BJ (cell line): Measurements from ENCODE around the gene TST. TPM values are rescaled to one million over a fixed set of nuclear protein-coding genes. Genes with fewer than 3 reads are reported as not detected.

Source experiments
- CTCF ChIA-PET: fragments of 350-600 bp; formaldehyde crosslinking; extraction: SDS; loops from one replicate; lab custom pipeline; 2021; ENCODE audit warnings: antibody characterized with exemption, inconsistent platforms; lab: Yijun Ruan, JAX
- POLR2A ChIA-PET: fragments of 300-600 bp; sonication (Branson Sonifier 250); formaldehyde crosslinking; extraction: SDS; loops from one replicate; lab custom pipeline; 2021; ENCODE audit warnings: antibody characterized with exemption; lab: Charles Lee
- DNase-seq: peaks from one replicate; pipeline ENCODE4 v3.0.0-alpha.2; 2011; ENCODE audit warnings: low read depth
- H3K27me3 ChIP-seq: 2 replicates; pipeline ENCODE4 v1.6.0; 2011; ENCODE audit warnings: low read length; ENCODE audit not compliant: control insufficient read depth, insufficient read depth
- H3K36me3 ChIP-seq: 2 replicates; pipeline ENCODE4 v1.5.1; 2011; ENCODE audit warnings: low read length; ENCODE audit not compliant: control insufficient read depth, insufficient read depth
- H3K4me3 ChIP-seq: 2 replicates; pipeline ENCODE4 v1.5.1; 2011; ENCODE audit warnings: low read depth, mild to moderate bottlenecking, control low read depth, low read length
- CTCF ChIP-seq: IDR thresholded peaks from 2 replicates; pipeline ENCODE4 v1.5.1; 2011; ENCODE audit warnings: low read depth, mild to moderate bottlenecking, control low read depth, inconsistent platforms, low read length, moderate library complexity; ENCODE audit not compliant: insufficient read depth
- polyA plus RNA-seq: library from polyadenylated mRNA; depleted of rRNA; stranded (reverse); fragments of >200 nt; gene quantifications from 2 replicates; pipeline ENCODE4 v1.2.3, GENCODE V29; 2011

The TST gene
- polyA plus RNA-seq, 1 experiment: 45.7 TPM

GRCh38 chr22:36979016-36979910 is 40.0 kb downstream of the TST start:
- POLR2A ChIA-PET: no interaction called here
- CTCF ChIA-PET: interaction anchor here (0.9 to 4.8 kb wide), 11 partner anchors 10 to 438 kb away, joined by 3 to 33 read pairs (median 4); partner anchors contain the start of gene IFT27

GRCh38 chr22:36977947-36978660 is 41.1 kb downstream of the TST start:
- TF ChIP-seq CTCF: peak; percentile 91
- H3K27me3 ChIP-seq: peaks cover 6% of the 10 kb centered on the region
- ChIA-PET CTCF (interaction anchor here (0.8 to 4.8 kb wide), 26 partner anchors 9 to 436 kb away, joined by 3 to 33 read pairs (median 5); a partner anchor contains a TSS), POLR2A (no interaction called here)
- peak overlapping the region; percentile 38 for H3K4me3 ChIP-seq
- no peaks in the 10 kb centered on the region for H3K36me3 ChIP-seq
- peak; percentile 12 for DNase-seq

More at GRCh38 chr22:36979016-36979910, 40.0 kb downstream of the TST start:
- DNase-seq: no peak
- no peak overlapping the region for H3K4me3 ChIP-seq
- no peaks in the 10 kb centered on the region for H3K36me3 ChIP-seq
- TF ChIP-seq CTCF: no peak
- H3K27me3 ChIP-seq: peaks cover 6% of the 10 kb centered on the region

GRCh38 chr22:36977401-36977861 is 41.8 kb downstream of the TST start:
- Histone ChIP-seq H3K36me3 (no peaks in the 10 kb centered on the region), H3K27me3 (peaks cover 6% of the 10 kb centered on the region; the same call in 1 of the 2 replicates), H3K4me3 (peak overlapping the region; percentile 38)
- POLR2A ChIA-PET: no interaction called here
- peak; percentile 55 for TF ChIP-seq CTCF
- DNase-seq: no peak
- CTCF ChIA-PET: interaction anchor here (0.8 to 4.8 kb wide), 24 partner anchors 9 to 430 kb away, joined by 3 to 33 read pairs (median 5); a partner anchor contains a TSS

- ChIA-PET CTCF (interaction anchor here (0.9 to 4.8 kb wide), 18 partner anchors 9 to 429 kb away, joined by 3 to 33 read pairs (median 8); partner anchors contain the start of genes MPST and TST), POLR2A (no interaction called here)
- Histone ChIP-seq H3K36me3 (no peaks in the 10 kb centered on the region), H3K27me3 (peaks cover 4% of the 10 kb centered on the region; the same call in 1 of the 2 replicates), H3K4me3 (no peak overlapping the region)
- TF ChIP-seq CTCF: no peak
- no peak for DNase-seq
Measured at GRCh38 chr22:36976606-36977005, 42.6 kb downstream of the TST start.
